HL-60 (cell line): Measurements from ENCODE around the gene ZNF35.

ENCODE experiments used
- GABPA ChIP-seq: IDR thresholded peaks from 2 replicates; pipeline ENCODE4 v1.6.1; 2012; ENCODE audit warnings: low read depth
- POLR2AphosphoS5 ChIP-seq: IDR thresholded peaks from 2 replicates; pipeline ENCODE4 v1.6.1; 2012; ENCODE audit warnings: low read depth
- SPI1 ChIP-seq: IDR thresholded peaks from 2 replicates; pipeline ENCODE4 v1.6.1; 2012; ENCODE audit warnings: low read depth, mild to moderate bottlenecking, borderline replicate concordance
- TF ChIP-seq, protein P1 (sequence below): IDR thresholded peaks from one replicate; pipeline ENCODE4 v1.5.1; 2011; ENCODE audit warnings: low read length, control low read depth, inconsistent platforms; ENCODE audit not compliant: insufficient read depth
- TF ChIP-seq, protein P2 (sequence below): IDR thresholded peaks from 2 replicates; pipeline ENCODE4 v1.6.1; 2012; ENCODE audit warnings: low read depth; ENCODE audit not compliant: insufficient replicate concordance

DNA sequence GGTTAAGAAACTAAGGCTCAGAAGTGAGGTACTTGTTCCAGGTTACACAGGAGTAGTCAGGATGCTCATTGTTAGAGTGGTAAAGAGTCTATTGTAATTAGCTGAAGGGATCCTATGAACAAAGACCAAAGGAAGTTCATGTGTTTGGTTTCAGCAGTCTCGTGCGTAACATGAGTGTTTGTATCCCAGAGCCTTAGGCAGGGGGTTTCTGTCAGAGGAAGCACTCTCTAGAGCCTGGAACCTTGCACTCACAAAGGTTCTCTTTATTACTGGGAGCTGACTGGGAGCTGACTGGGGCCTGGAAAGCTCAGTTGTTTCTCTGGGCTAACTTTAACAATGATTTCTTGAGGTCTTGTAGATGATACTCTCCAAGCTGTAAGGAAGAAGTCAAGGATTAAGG, 19.8 kb upstream of the ZNF35 start:
- TF ChIP-seq, protein P1, sequence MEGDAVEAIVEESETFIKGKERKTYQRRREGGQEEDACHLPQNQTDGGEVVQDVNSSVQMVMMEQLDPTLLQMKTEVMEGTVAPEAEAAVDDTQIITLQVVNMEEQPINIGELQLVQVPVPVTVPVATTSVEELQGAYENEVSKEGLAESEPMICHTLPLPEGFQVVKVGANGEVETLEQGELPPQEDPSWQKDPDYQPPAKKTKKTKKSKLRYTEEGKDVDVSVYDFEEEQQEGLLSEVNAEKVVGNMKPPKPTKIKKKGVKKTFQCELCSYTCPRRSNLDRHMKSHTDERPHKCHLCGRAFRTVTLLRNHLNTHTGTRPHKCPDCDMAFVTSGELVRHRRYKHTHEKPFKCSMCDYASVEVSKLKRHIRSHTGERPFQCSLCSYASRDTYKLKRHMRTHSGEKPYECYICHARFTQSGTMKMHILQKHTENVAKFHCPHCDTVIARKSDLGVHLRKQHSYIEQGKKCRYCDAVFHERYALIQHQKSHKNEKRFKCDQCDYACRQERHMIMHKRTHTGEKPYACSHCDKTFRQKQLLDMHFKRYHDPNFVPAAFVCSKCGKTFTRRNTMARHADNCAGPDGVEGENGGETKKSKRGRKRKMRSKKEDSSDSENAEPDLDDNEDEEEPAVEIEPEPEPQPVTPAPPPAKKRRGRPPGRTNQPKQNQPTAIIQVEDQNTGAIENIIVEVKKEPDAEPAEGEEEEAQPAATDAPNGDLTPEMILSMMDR: no peak
- TF ChIP-seq POLR2AphosphoS5 (no peak), GABPA (no peak), SPI1 (no peak)
- TF ChIP-seq, protein P2, sequence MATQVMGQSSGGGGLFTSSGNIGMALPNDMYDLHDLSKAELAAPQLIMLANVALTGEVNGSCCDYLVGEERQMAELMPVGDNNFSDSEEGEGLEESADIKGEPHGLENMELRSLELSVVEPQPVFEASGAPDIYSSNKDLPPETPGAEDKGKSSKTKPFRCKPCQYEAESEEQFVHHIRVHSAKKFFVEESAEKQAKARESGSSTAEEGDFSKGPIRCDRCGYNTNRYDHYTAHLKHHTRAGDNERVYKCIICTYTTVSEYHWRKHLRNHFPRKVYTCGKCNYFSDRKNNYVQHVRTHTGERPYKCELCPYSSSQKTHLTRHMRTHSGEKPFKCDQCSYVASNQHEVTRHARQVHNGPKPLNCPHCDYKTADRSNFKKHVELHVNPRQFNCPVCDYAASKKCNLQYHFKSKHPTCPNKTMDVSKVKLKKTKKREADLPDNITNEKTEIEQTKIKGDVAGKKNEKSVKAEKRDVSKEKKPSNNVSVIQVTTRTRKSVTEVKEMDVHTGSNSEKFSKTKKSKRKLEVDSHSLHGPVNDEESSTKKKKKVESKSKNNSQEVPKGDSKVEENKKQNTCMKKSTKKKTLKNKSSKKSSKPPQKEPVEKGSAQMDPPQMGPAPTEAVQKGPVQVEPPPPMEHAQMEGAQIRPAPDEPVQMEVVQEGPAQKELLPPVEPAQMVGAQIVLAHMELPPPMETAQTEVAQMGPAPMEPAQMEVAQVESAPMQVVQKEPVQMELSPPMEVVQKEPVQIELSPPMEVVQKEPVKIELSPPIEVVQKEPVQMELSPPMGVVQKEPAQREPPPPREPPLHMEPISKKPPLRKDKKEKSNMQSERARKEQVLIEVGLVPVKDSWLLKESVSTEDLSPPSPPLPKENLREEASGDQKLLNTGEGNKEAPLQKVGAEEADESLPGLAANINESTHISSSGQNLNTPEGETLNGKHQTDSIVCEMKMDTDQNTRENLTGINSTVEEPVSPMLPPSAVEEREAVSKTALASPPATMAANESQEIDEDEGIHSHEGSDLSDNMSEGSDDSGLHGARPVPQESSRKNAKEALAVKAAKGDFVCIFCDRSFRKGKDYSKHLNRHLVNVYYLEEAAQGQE: no peak
